COLO829 (cell line): ENCODE data around the gene LONP1.

Experiments used
- DNase-seq: peaks from one replicate; pipeline ENCODE4 v3.0.0; 2012; ENCODE audit warnings: low spot score

The LONP1 gene

GRCh38 chr19:5648464-5648863 lies 71.5 kb downstream of the LONP1 start:
- DNase-seq: no peak

GRCh38 chr19:5646703-5647102 lies 73.2 kb downstream of the LONP1 start:
- no peak for DNase-seq

GRCh38 chr19:5645409-5645808 lies 74.5 kb downstream of the LONP1 start:
- DNase-seq: no peak

- no peak for DNase-seq
Measured at GRCh38 chr19:5644037-5644436, 75.9 kb downstream of the LONP1 start.

- no peak for DNase-seq
Measured at GRCh38 chr19:5643060-5643459, 76.9 kb downstream of the LONP1 start.

- DNase-seq: no peak
Measured at GRCh38 chr19:5642204-5642603, 77.7 kb downstream of the LONP1 start.
